Measurements from ENCODE around the gene EIF4EBP2.

DNA sequence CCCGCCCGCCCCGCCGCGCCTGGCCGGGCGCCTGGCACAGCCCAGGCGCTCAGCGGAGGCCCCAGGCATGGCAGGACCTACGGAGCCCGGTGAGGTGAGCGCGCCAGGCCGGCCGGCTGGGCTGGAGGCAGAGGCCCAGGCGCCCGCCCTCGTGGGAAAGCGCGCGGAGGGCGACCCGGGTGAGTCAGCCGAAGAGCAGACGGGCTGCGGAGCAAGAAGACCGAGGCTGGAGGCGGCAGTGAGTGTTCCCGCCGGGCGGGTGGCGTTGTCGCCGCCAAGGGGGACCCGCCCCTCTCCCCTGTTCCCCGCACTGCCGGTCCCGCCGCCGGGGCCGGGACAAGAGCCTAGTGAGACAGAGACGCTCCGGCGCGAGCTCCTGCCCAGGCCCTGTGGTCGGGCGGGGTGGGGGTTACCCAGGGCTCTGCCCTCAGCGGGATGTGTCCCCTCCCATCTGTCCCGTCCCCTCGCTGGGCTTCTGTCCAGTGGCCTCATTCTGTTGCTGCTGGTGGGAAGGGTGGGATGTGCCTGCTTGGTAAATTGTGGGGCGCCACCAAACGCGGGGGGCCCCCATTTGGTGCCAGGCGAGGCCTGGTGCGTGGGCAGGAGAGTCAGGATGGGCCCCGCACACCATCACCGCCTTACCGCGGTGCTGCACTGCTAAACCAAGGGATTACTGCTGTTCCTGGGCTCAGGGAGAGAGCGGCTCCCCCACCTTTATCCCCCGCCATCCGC, 54.5 kb downstream of the EIF4EBP2 start:
- TF ChIP-seq CTCF (IDR thresholded peaks at IDR 0.05; ENCODE audit: poor library complexity) (no peak), EZH2 (IDR thresholded peaks at IDR 0.05; ENCODE audit: borderline replicate concordance) (peak; percentile 58)
